NCI-H446 (cell line): ENCODE measurements around the gene ZBTB49.
"Not testable (repeated sequence)": the region's sequence is repeated elsewhere in the genome, so short reads cannot be mapped to it uniquely, and the experiment has no call there.

ENCODE experiments used
- DNase-seq, 2 experiments: peaks; one replicate each; lab custom pipeline; 2025; lab: John Stamatoyannopoulos, UW

The ZBTB49 gene

GRCh38 chr4:4326166-4326565 lies 36.1 kb downstream of the ZBTB49 start:
- DNase-seq: no peak

- DNase-seq: no peak
Measured at GRCh38 chr4:4327652-4328121, 37.6 kb downstream of the ZBTB49 start.

- DNase-seq: no peak
Measured at GRCh38 chr4:4328206-4328605, 38.2 kb downstream of the ZBTB49 start.

- DNase-seq: no peak
Measured at GRCh38 chr4:4328840-4329239, 38.8 kb downstream of the ZBTB49 start.

- no peak for DNase-seq
Measured at GRCh38 chr4:4329496-4329895, 39.4 kb downstream of the ZBTB49 start.

- DNase-seq: no peak
Measured at GRCh38 chr4:4330794-4331193, 40.7 kb downstream of the ZBTB49 start.

- no peak for DNase-seq
Measured at GRCh38 chr4:4332529-4332928, 42.5 kb downstream of the ZBTB49 start.

GRCh38 chr4:4333265-4333706 lies 43.2 kb downstream of the ZBTB49 start:
- DNase-seq: no peak

GRCh38 chr4:4334798-4335520 lies 44.9 kb downstream of the ZBTB49 start:
- DNase-seq: peak in 1 of 2 experiments; percentile 20

GRCh38 chr4:4338210-4339001 lies 48.4 kb downstream of the ZBTB49 start:
- no peak for DNase-seq

- DNase-seq: no peak
Measured at GRCh38 chr4:4339504-4340085, 49.5 kb downstream of the ZBTB49 start.

GRCh38 chr4:4341861-4342650 lies 52.0 kb downstream of the ZBTB49 start:
- no peak for DNase-seq

- no peak for DNase-seq
Measured at GRCh38 chr4:4343038-4343437, 53.0 kb downstream of the ZBTB49 start.

GRCh38 chr4:4344915-4345527 lies 55.0 kb downstream of the ZBTB49 start:
- no peak for DNase-seq

GRCh38 chr4:4347585-4347984 lies 57.5 kb downstream of the ZBTB49 start:
- no peak for DNase-seq

GRCh38 chr4:4348585-4348984 lies 58.5 kb downstream of the ZBTB49 start:
- DNase-seq: not testable (repeated sequence)

GRCh38 chr4:4349867-4350266 lies 59.8 kb downstream of the ZBTB49 start:
- DNase-seq: no peak

- no peak for DNase-seq
Measured at GRCh38 chr4:4350909-4351308, 60.9 kb downstream of the ZBTB49 start.

- no peak for DNase-seq
Measured at GRCh38 chr4:4355302-4355701, 65.3 kb downstream of the ZBTB49 start.

GRCh38 chr4:4356106-4357041 lies 66.3 kb downstream of the ZBTB49 start:
- DNase-seq: no peak
